ENCODE results near the gene NDUFA13. TPM values are rescaled to one million over a fixed set of nuclear protein-coding genes. Genes with fewer than 3 reads are reported as not detected.
A peak's percentile ranks its signal among the peaks of the same experiment; 100 is the strongest.

Gene NDUFA13
- polyA plus RNA-seq, 1 of the 3 experiments (the other 2 are of a cell fraction) = 1,828 TPM

DNA sequence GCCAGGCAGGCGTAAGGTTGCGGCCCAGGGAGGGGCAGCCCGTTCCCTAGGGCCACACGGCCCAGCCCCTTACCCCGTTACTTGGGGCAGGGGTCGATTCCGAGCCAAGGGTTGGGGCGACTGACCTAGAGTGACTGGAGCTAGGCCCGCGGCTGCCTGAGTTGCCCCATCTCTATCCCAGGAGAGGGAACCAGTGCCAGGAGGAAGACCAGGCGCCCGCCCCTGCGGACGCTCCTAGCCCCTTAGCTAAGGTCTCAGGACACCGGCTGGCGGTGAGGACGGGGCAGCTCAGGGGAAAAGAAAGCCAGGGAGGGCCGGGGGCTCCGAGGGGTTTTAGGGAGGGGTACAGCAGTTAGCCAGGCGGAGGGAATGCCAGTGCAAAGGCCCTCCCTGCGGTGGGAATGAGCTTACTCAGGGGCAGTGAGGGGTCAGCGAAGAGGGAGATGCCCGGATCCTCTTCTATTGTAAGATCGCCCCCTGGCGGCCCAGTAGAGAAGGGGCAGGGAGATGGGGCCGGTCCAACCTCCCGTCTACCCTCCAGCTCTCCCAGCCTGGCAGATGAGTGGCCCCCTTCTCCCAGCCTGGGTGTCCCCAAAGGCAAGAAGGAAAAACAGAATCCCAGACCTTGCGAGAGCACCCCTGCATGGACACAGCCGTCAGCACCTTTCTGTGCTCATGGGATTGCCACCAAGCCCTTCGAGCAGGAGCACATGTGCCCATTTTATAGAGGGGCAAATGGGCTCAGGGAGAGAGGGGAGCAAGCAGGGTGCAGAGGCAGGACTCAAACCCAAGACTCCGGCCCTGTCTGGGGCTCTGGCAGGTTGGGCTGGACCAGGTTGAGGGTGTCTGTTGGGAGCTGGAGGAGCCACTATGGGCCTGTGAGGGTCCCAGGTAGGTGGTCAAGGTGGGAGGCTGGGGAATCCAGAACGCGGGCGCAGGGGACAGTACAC is 38.3 kb downstream of the NDUFA13 start:
- Histone ChIP-seq H3K27me3 (ENCODE audit: insufficient read depth) (no peaks in the 10 kb centered on the region), H3F3A (replicated peaks; ENCODE audit: insufficient read depth) (no peaks in the 10 kb centered on the region), H3K4me3 (ENCODE audit: low read depth in 2 of 2, low read length in 1 of 2) (no peak overlapping the region), H3K36me3 (replicated peaks in 1 of 2; ENCODE audit: control insufficient read depth in 1 of 2, insufficient read depth in 2 of 2, low read length in 1 of 2) (no peaks in the 10 kb centered on the region), H3K4me2 (no peak overlapping the region), H3K9me2 (no peaks in the 10 kb centered on the region), H3K9me3 (no peaks in the 10 kb centered on the region), H3K27ac (ENCODE audit: low read depth in 2 of 2, low read length in 1 of 2) (no peak overlapping the region), H3K4me1 (ENCODE audit: control insufficient read depth in 1 of 2, insufficient read depth in 2 of 2, low read depth in 1 of 2, low read length in 1 of 2) (no peaks in the 10 kb centered on the region; a peak in 1 of 4 replicates), H3K79me2 (ENCODE audit: insufficient read depth) (no peaks in the 10 kb centered on the region), H2AFZ (ENCODE audit: low read depth) (no peak overlapping the region), H3K9ac (no peak overlapping the region), H4K20me1 (ENCODE audit: insufficient read depth) (no peaks in the 10 kb centered on the region)
- ChIA-PET CTCF (interaction anchor here (0.7 to 15.7 kb wide), 25 partner anchors 9 to 108 kb away, joined by 3 to 258 read pairs (median 5); partner anchors contain the start of genes CILP2, GMIP and YJEFN3), POLR2A (no interaction called here)
- TF ChIP-seq, protein P1, sequence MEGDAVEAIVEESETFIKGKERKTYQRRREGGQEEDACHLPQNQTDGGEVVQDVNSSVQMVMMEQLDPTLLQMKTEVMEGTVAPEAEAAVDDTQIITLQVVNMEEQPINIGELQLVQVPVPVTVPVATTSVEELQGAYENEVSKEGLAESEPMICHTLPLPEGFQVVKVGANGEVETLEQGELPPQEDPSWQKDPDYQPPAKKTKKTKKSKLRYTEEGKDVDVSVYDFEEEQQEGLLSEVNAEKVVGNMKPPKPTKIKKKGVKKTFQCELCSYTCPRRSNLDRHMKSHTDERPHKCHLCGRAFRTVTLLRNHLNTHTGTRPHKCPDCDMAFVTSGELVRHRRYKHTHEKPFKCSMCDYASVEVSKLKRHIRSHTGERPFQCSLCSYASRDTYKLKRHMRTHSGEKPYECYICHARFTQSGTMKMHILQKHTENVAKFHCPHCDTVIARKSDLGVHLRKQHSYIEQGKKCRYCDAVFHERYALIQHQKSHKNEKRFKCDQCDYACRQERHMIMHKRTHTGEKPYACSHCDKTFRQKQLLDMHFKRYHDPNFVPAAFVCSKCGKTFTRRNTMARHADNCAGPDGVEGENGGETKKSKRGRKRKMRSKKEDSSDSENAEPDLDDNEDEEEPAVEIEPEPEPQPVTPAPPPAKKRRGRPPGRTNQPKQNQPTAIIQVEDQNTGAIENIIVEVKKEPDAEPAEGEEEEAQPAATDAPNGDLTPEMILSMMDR (IDR thresholded peaks at IDR 0.05) = peak; percentile 69
- TF ChIP-seq RXRA (IDR thresholded peaks at IDR 0.05; ENCODE audit: borderline replicate concordance, low read depth) = no peak
- no peak for TF ChIP-seq FOXJ3 (CRISPR knock-in tag; IDR thresholded peaks at IDR 0.05)
- TF ChIP-seq SMC3 (IDR thresholded peaks at IDR 0.05; ENCODE audit: low read depth, low read length) = peak; percentile 33
- no peak for TF ChIP-seq TAF1 (IDR thresholded peaks at IDR 0.05; ENCODE audit: borderline replicate concordance, low read depth, low read length)
- no peak for TF ChIP-seq NRF1 (IDR thresholded peaks at IDR 0.05; ENCODE audit: low read depth, low read length)
- TF ChIP-seq, protein P2, sequence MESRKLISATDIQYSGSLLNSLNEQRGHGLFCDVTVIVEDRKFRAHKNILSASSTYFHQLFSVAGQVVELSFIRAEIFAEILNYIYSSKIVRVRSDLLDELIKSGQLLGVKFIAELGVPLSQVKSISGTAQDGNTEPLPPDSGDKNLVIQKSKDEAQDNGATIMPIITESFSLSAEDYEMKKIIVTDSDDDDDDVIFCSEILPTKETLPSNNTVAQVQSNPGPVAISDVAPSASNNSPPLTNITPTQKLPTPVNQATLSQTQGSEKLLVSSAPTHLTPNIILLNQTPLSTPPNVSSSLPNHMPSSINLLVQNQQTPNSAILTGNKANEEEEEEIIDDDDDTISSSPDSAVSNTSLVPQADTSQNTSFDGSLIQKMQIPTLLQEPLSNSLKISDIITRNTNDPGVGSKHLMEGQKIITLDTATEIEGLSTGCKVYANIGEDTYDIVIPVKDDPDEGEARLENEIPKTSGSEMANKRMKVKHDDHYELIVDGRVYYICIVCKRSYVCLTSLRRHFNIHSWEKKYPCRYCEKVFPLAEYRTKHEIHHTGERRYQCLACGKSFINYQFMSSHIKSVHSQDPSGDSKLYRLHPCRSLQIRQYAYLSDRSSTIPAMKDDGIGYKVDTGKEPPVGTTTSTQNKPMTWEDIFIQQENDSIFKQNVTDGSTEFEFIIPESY (IDR thresholded peaks at IDR 0.05; ENCODE audit: borderline replicate concordance, low read depth) = no peak
- TF ChIP-seq RAD21 (IDR thresholded peaks at IDR 0.05; ENCODE audit: low read length) = peak; percentile 57
- TF ChIP-seq, protein P3, sequence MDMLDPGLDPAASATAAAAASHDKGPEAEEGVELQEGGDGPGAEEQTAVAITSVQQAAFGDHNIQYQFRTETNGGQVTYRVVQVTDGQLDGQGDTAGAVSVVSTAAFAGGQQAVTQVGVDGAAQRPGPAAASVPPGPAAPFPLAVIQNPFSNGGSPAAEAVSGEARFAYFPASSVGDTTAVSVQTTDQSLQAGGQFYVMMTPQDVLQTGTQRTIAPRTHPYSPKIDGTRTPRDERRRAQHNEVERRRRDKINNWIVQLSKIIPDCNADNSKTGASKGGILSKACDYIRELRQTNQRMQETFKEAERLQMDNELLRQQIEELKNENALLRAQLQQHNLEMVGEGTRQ (IDR thresholded peaks at IDR 0.05; ENCODE audit: borderline replicate concordance, low read depth, low read length) = no peak
- WGBS (ENCODE audit: low lambda C conversion rate) = 73% methylated on average over 26 of the region's 34 CpGs
- peak; percentile 86 for DNase-seq

DNA sequence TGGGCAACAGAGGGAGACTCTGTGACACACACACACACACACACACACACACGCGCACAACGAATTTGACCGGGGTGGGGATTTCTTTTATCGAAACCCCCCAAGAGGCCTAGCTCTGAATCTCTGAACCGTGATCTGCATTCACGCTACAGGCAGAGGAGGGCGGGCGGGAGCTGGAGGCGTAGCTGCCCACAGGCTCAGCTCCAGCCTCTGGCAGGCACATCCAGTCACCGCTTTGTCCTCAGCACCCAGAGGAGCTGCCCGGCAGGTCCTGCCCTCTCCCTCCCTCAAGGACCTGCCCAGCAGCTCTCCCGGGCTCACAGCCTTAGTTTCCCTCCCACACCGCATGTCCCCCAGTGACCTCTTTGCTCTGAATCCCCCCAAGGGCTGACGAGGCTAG is 42.0 kb downstream of the NDUFA13 start:
- H3K4me3 ChIP-seq (ENCODE audit: low read depth in 2 of 2, low read length in 1 of 2) = no peak overlapping the region
- no peak overlapping the region for H3K27ac ChIP-seq (ENCODE audit: low read depth in 2 of 2, low read length in 1 of 2)
- H3K27me3 ChIP-seq (ENCODE audit: insufficient read depth) = no peaks in the 10 kb centered on the region
- no peak for TF ChIP-seq GABPA (IDR thresholded peaks at IDR 0.05; ENCODE audit: low read depth)
- TF ChIP-seq RFX5 (IDR thresholded peaks at IDR 0.05; ENCODE audit: low read length) = no peak
- TF ChIP-seq, protein P4, sequence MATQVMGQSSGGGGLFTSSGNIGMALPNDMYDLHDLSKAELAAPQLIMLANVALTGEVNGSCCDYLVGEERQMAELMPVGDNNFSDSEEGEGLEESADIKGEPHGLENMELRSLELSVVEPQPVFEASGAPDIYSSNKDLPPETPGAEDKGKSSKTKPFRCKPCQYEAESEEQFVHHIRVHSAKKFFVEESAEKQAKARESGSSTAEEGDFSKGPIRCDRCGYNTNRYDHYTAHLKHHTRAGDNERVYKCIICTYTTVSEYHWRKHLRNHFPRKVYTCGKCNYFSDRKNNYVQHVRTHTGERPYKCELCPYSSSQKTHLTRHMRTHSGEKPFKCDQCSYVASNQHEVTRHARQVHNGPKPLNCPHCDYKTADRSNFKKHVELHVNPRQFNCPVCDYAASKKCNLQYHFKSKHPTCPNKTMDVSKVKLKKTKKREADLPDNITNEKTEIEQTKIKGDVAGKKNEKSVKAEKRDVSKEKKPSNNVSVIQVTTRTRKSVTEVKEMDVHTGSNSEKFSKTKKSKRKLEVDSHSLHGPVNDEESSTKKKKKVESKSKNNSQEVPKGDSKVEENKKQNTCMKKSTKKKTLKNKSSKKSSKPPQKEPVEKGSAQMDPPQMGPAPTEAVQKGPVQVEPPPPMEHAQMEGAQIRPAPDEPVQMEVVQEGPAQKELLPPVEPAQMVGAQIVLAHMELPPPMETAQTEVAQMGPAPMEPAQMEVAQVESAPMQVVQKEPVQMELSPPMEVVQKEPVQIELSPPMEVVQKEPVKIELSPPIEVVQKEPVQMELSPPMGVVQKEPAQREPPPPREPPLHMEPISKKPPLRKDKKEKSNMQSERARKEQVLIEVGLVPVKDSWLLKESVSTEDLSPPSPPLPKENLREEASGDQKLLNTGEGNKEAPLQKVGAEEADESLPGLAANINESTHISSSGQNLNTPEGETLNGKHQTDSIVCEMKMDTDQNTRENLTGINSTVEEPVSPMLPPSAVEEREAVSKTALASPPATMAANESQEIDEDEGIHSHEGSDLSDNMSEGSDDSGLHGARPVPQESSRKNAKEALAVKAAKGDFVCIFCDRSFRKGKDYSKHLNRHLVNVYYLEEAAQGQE (IDR thresholded peaks at IDR 0.05; ENCODE audit: low read depth, low read length) = no peak
- TF ChIP-seq, protein P2 (IDR thresholded peaks at IDR 0.05; ENCODE audit: borderline replicate concordance, low read depth) = no peak
- TF ChIP-seq CHD2 (IDR thresholded peaks at IDR 0.05; ENCODE audit: low read length, partially characterized antibody) = no peak
- no peaks in the 10 kb centered on the region for H3F3A ChIP-seq (replicated peaks; ENCODE audit: insufficient read depth)
- no peak overlapping the region for H2AFZ ChIP-seq (ENCODE audit: low read depth)
- ChIA-PET POLR2A (no interaction called here), CTCF (interaction anchor here (0.6 to 15.7 kb wide), 3 partner anchors 24 to 1925 kb away, joined by 4 to 258 read pairs (median 5); partner anchors contain the start of genes CILP2, GMIP and YJEFN3)
- no peaks in the 10 kb centered on the region for H3K36me3 ChIP-seq (replicated peaks in 1 of 2; ENCODE audit: control insufficient read depth in 1 of 2, insufficient read depth in 2 of 2, low read length in 1 of 2)
- H3K79me2 ChIP-seq (ENCODE audit: insufficient read depth) = no peaks in the 10 kb centered on the region
- no peaks in the 10 kb centered on the region for H3K9me3 ChIP-seq
- H3K9ac ChIP-seq = no peak overlapping the region
- H3K9me2 ChIP-seq = no peaks in the 10 kb centered on the region
- no peaks in the 10 kb centered on the region; a peak in 1 of 4 replicates for H3K4me1 ChIP-seq (ENCODE audit: control insufficient read depth in 1 of 2, insufficient read depth in 2 of 2, low read depth in 1 of 2, low read length in 1 of 2)
- no peak overlapping the region for H3K4me2 ChIP-seq
- no peaks in the 10 kb centered on the region for H4K20me1 ChIP-seq (ENCODE audit: insufficient read depth)
- no peak for DNase-seq
- 87% methylated on average over 11 of the region's 15 CpGs for WGBS (ENCODE audit: low lambda C conversion rate)

All from SK-N-SH (cell line).